HepG2 (cell line): Measurements from ENCODE around the gene FTCD. TPM values are rescaled to one million over a fixed set of nuclear protein-coding genes. Genes with fewer than 3 reads are reported as not detected.

Experiments used
- ATAC-seq: fragments of 200-7000 bp; cut with Tn5 transposase; 3 replicates; pipeline ENCODE4 v1.9.1; 2020; ENCODE audit warnings: mild to moderate bottlenecking, moderate library complexity
- BruUV-seq: library from RNA; stranded (reverse); fragments of 400-500 nt; replicated peaks from 2 replicates; lab custom pipeline; 2021; lab: Mats Ljungman, UMichigan
- CTCF ChIA-PET: fragments of 300-600 bp; formaldehyde crosslinking; extraction: SDS; loops from one replicate; lab custom pipeline; 2021; ENCODE audit warnings: low total read pairs, inconsistent platforms, low intra/inter-chr PET ratio; lab: Yijun Ruan, JAX
- POLR2A ChIA-PET: fragments of 350-600 bp; sonication (Branson Sonifier 250); formaldehyde crosslinking; loops from one replicate; lab custom pipeline; 2020; ENCODE audit warnings: antibody characterized with exemption, inconsistent platforms; lab: Yijun Ruan, JAX
- DNase-seq: peaks from one replicate; pipeline ENCODE4 v3.0.0-alpha.2; 2015; ENCODE audit warnings: low spot score
- FAIRE-seq: peaks from 3 replicates; lab custom pipeline; 2011; peaks lifted over from hg19 to GRCh38; lab: Jason Lieb, UNC
- H2AFZ ChIP-seq: one replicate; pipeline ENCODE4 v1.6.1; 2011; ENCODE audit warnings: low read length, inconsistent platforms
- H3K27ac ChIP-seq: fragments of 300-600 bp; 3 replicates; pipeline ENCODE4 v1.8.0; 2011; ENCODE audit warnings: mixed run types, mild to moderate bottlenecking, mixed read lengths, low read length, inconsistent platforms; ENCODE audit not compliant: insufficient read depth; ENCODE audit errors: extremely low read length
- H3K27me3 ChIP-seq, 2 experiments: fragments of 200-600 bp in 1 of 2; 2 replicates in 1 of 2; 3 replicates in 1 of 2; pipeline versions ENCODE4 v1.6.0 to v1.8.0; 2011; ENCODE audit warnings: low read length in 2 of 2, mild to moderate bottlenecking in 2 of 2, moderate library complexity in 2 of 2, inconsistent platforms in 1 of 2; ENCODE audit not compliant: insufficient read depth in 2 of 2, control insufficient read depth in 1 of 2
- H3K36me3 ChIP-seq, 2 experiments: fragments of 200-600 bp in 1 of 2; replicated peaks in 1 of 2; 2 replicates in 1 of 2; 3 replicates in 1 of 2; pipeline versions ENCODE4 v1.5.1 to v1.8.0; 2011; ENCODE audit warnings: low read length in 2 of 2, inconsistent platforms in 1 of 2; ENCODE audit not compliant: insufficient read depth in 2 of 2, control insufficient read depth in 1 of 2
- H3K4me1 ChIP-seq: 2 replicates; pipeline ENCODE4 v1.5.1; 2012; ENCODE audit warnings: low read length, inconsistent platforms; ENCODE audit not compliant: insufficient read depth
- H3K4me2 ChIP-seq: 2 replicates; pipeline ENCODE4 v1.6.0; 2011; ENCODE audit warnings: low read depth, low read length, inconsistent platforms
- H3K4me3 ChIP-seq, 3 experiments: fragments of 200-600 bp in 1 of 3; sonication (generic), shearing (Covaris generic) in 1 of 3; replicated peaks in 1 of 3; 2 replicates each; pipeline ENCODE4 v1.5.1; 2011 to 2016; ENCODE audit warnings: low read length in 3 of 3, inconsistent platforms in 2 of 3, low read depth in 2 of 3, mild to moderate bottlenecking in 2 of 3, control low read depth in 1 of 3, mixed read lengths in 1 of 3; ENCODE audit not compliant: insufficient read depth in 1 of 3
- H3K79me2 ChIP-seq: one replicate; pipeline ENCODE4 v1.6.1; 2011; ENCODE audit warnings: low read length, inconsistent platforms; ENCODE audit not compliant: insufficient read depth
- H3K9ac ChIP-seq: 2 replicates; pipeline ENCODE4 v1.6.0; 2011; ENCODE audit warnings: mild to moderate bottlenecking, low read depth, low read length, inconsistent platforms; ENCODE audit not compliant: insufficient read depth
- H3K9me3 ChIP-seq: 2 replicates; pipeline ENCODE4 v1.5.1; 2012; ENCODE audit warnings: mild to moderate bottlenecking, low read length
- H4K20me1 ChIP-seq: 2 replicates; pipeline ENCODE4 v1.6.0; 2011; ENCODE audit warnings: inconsistent platforms, mild to moderate bottlenecking, low read length, moderate library complexity; ENCODE audit not compliant: insufficient read depth
- CBX2 ChIP-seq, 2 experiments: fragments of 200-600 bp in 1 of 2; sonication (generic); formaldehyde crosslinking in 1 of 2; IDR thresholded peaks; 2 replicates each; pipeline versions ENCODE4 v1.7.0 to v1.8.1; 2018 to 2022; ENCODE audit warnings: low read depth in 2 of 2, low read length in 1 of 2, mild to moderate bottlenecking in 1 of 2, missing genetic modification reagents in 1 of 2
- FOSL1 ChIP-seq: sonication (generic); formaldehyde crosslinking; IDR thresholded peaks from 2 replicates; pipeline ENCODE4 v1.9.0; 2021; ENCODE audit warnings: missing genetic modification reagents, borderline replicate concordance
- GRHL1 ChIP-seq: sonication (generic); formaldehyde crosslinking; conservative IDR thresholded peaks from 2 replicates; pipeline ENCODE4 v1.8.0; 2022; ENCODE audit warnings: missing genetic modification reagents
- NFE2L1 ChIP-seq: sonication (generic); formaldehyde crosslinking; IDR thresholded peaks from 2 replicates; pipeline ENCODE4 v1.4.0; 2020; ENCODE audit warnings: missing genetic modification reagents, mild to moderate bottlenecking, borderline replicate concordance
- SALL2 ChIP-seq: sonication (generic); formaldehyde crosslinking; IDR thresholded peaks from 2 replicates; pipeline ENCODE4 v1.8.1; 2023; ENCODE audit warnings: mild to moderate bottlenecking, missing genetic modification reagents, inconsistent platforms
- SPEN ChIP-seq: sonication (generic); formaldehyde crosslinking; IDR thresholded peaks from 2 replicates; pipeline ENCODE4 v1.5.1; 2020; ENCODE audit warnings: low read depth, mild to moderate bottlenecking, missing genetic modification reagents
- WGBS: methylation state at CpG from one replicate; pipeline ENCODE4 v1.1.6; 2017; ENCODE audit warnings: low lambda C conversion rate; 5-methylcytosine and 5-hydroxymethylcytosine counted together
- in situ Hi-C: cut with HindIII; loops from 2 replicates; pipeline ENCODE4 v1.10.0; 2017; ENCODE audit warnings: low pct_unique_long_range_greater_than_20kb; ENCODE audit not compliant: extremely low pct_ligation_motif_present
- intact Hi-C: fragments of 100-400 bp; cut with micrococcal nuclease; formaldehyde crosslinking; loops from one replicate; pipeline ENCODE4 v1.10.0; 2022; ENCODE audit not compliant: unreplicated experiment
- polyA plus RNA-seq, 8 experiments: library from polyadenylated mRNA; depleted of rRNA in 3 of 8; stranded (reverse) in 7 of 8; unstranded in 1 of 8; fragments of >200 nt; fragmentation: Illumina TruSeq in 4 of 8; extraction: Trizol in 4 of 8; gene quantifications; 2 replicates each; pipeline versions ENCODE4 v1.2.1 to v1.2.3, GENCODE V29; 2011 to 2016; ENCODE audit warnings: low read depth in 4 of 8, missing spikeins in 1 of 8, mixed read lengths in 1 of 8; ENCODE audit not compliant: insufficient read depth in 1 of 8
- total RNA-seq, 5 experiments: library from RNA; depleted of rRNA; stranded (reverse); fragments of >200 nt; fragmentation: Illumina TruSeq; extraction: Trizol; gene quantifications; 2 replicates each; pipeline ENCODE4 v1.2.3, GENCODE V29; 2016; ENCODE audit warnings: low read depth in 1 of 5

FTCD gene
- total and polyA plus RNA-seq, 2 of the 13 experiments (the other 11 are each of a cell fraction or from before 2014, with no cell fraction given) = 75.7 to 105 TPM

DNA sequence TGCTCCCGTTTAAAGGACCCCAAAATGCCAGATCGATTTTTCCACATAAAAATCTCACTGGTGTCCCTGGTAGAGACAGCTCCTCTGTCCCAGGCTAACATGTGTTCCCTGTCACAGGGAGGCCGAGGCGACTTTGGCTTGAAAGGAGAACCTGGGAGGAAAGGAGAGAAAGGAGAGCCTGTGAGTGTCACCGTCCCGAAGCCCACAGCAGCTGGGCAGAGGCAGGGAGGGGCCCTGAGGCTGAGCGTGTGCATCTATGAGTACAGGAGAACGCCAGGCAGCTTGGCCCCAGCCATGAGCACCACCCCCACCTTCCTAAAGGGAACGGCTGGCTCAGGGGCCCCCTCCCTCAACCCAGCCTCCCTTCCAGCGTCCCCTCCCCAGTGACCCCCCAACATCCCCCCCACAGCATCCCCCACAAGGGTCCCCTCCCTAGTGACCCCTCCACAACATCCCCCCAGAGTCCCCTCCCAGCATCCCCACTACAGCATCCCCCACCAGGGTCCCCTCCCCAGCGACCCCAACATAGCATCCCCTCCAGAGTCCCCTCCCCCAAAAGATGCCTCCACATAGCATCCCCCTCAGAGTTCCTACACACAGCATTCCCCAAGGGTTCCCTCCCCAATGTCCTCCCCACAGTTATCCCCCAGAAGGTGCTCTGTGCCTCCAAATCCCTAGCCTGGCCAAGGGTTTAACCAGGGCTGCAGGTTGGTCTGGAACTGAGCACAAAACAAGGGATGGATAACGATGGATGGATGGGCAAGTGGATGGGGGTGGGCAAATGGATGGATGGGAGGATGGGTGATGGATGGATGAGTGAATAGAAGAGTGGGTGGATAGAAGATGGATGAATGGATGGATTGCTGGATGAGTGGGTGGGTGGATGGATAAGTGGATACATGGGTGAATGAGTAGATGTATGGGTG lies 32.4 kb downstream of the FTCD start (continued):
- TF ChIP-seq CBX2 (IDR thresholded peaks at IDR 0.05; ENCODE audit: low read depth, low read length) (no peak), CBX2 (CRISPR knock-in tag; IDR thresholded peaks at IDR 0.05; ENCODE audit: low read depth) (no peak), FOSL1 (CRISPR knock-in tag) (no peak), SPEN (CRISPR knock-in tag) (no peak)

- in situ Hi-C loops (loop anchor here (5.0 kb wide), 1 partner anchor 150 kb away; no protein-coding TSS in a partner anchor), intact Hi-C loops (no loop called here)
- Histone ChIP-seq H3K9ac (no peak overlapping the region), H3K4me1 (no peaks in the 10 kb centered on the region), H3K27ac (no peak overlapping the region), H3K27me3 (peaks cover 1 to 26% of the 10 kb centered on the region in 2 experiments; a peak in 2 of 5 replicates), H3K4me2 (no peak overlapping the region), H3K36me3 (no peaks in the 10 kb centered on the region), H3K4me3 (no peak overlapping the region), H3K9me3 (no peaks in the 10 kb centered on the region), H2AFZ (no peak overlapping the region), H4K20me1 (no peaks in the 10 kb centered on the region), H3K79me2 (no peaks in the 10 kb centered on the region)
- WGBS = 49% methylated on average over 9 of the region's 12 CpGs
- DNase-seq (no peak), ATAC-seq (no peak), FAIRE-seq (no peak)
- ChIA-PET POLR2A (no interaction called here), CTCF (no interaction called here)
- BruUV-seq = no TSS peak
- TF ChIP-seq NFE2L1 (CRISPR knock-in tag) (no peak), SALL2 (CRISPR knock-in tag) (no peak), GRHL1 (no peak)
Observed at GRCh38 chr21:46122237-46122671, 33.1 kb downstream of the FTCD start.
